Measurements from ENCODE around the gene KLHL41. TPM values are rescaled to one million over a fixed set of nuclear protein-coding genes. Genes with fewer than 3 reads are reported as not detected.

KLHL41 gene
- total RNA-seq, 2 experiments from 2014 or later = not detected

DNA sequence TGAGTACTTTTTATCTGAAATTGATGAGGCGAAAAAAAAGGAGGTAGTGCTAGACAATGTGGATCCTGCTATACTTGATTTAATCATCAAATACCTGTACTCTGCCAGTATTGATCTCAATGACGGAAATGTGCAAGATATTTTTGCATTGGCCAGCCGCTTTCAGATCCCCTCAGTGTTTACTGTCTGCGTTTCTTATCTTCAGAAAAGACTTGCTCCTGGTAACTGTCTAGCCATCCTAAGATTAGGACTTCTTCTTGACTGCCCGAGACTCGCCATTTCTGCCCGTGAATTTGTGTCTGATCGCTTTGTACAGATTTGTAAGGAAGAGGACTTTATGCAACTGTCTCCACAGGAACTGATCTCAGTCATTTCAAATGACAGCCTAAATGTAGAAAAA is 453 bp downstream of the KLHL41 start:
- TF ChIP-seq, protein P1, sequence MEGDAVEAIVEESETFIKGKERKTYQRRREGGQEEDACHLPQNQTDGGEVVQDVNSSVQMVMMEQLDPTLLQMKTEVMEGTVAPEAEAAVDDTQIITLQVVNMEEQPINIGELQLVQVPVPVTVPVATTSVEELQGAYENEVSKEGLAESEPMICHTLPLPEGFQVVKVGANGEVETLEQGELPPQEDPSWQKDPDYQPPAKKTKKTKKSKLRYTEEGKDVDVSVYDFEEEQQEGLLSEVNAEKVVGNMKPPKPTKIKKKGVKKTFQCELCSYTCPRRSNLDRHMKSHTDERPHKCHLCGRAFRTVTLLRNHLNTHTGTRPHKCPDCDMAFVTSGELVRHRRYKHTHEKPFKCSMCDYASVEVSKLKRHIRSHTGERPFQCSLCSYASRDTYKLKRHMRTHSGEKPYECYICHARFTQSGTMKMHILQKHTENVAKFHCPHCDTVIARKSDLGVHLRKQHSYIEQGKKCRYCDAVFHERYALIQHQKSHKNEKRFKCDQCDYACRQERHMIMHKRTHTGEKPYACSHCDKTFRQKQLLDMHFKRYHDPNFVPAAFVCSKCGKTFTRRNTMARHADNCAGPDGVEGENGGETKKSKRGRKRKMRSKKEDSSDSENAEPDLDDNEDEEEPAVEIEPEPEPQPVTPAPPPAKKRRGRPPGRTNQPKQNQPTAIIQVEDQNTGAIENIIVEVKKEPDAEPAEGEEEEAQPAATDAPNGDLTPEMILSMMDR (IDR thresholded peaks at IDR 0.05) = no peak
- H3K27ac ChIP-seq (ENCODE audit: low read depth in 1 of 2, low read length in 2 of 2) = no peak overlapping the region
- Mint-ChIP-seq H3K36me3 (ENCODE audit: low read depth) (no peaks in the 10 kb centered on the region), H3K4me1 (ENCODE audit: low read depth) (no peaks in the 10 kb centered on the region), H3K27me3 (no peaks in the 10 kb centered on the region), H3K27ac (no peak overlapping the region), H3K4me3 (no peak overlapping the region), H3K9me3 (no peaks in the 10 kb centered on the region)
- CTCF ChIA-PET = no interaction called here
- DNase-seq (no peak), ATAC-seq (ENCODE audit: poor library complexity) (no peak)
- no peak overlapping the region for H3K4me3 ChIP-seq (ENCODE audit: low read length)
- no peaks in the 10 kb centered on the region for H3K36me3 ChIP-seq (ENCODE audit: insufficient read depth, low read length)
- H3K9me3 ChIP-seq (ENCODE audit: control insufficient read depth in 1 of 2, insufficient read depth in 1 of 2, low read length in 2 of 2) = no peaks in the 10 kb centered on the region
- intact Hi-C loops (cut with DNase I, micrococcal nuclease) = no loop called here
- POLR2A ChIA-PET = no interaction called here
- no peaks in the 10 kb centered on the region for H3K27me3 ChIP-seq (ENCODE audit: control insufficient read depth in 1 of 2, insufficient read depth in 2 of 2, low read length in 2 of 2)
- no peaks in the 10 kb centered on the region for H3K4me1 ChIP-seq (ENCODE audit: insufficient read depth, low read length)

DNA sequence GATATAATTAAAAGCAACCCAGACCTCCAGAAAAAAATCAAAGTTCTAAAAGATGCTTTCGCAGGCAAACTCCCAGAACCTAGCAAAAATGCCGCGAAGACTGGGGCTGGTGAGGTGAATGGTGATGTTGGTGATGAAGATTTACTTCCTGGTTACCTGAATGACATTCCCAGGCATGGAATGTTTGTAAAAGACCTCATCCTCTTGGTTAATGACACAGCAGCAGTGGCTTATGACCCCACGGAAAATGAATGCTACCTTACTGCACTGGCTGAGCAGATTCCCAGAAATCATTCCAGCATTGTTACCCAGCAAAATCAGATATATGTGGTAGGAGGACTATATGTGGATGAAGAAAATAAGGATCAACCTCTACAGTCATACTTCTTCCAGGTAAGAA is 994 bp downstream of the KLHL41 start:
- ChIA-PET POLR2A (no interaction called here), CTCF (no interaction called here)
- Histone ChIP-seq H3K4me1 (ENCODE audit: insufficient read depth, low read length) (no peaks in the 10 kb centered on the region), H3K9me3 (ENCODE audit: control insufficient read depth in 1 of 2, insufficient read depth in 1 of 2, low read length in 2 of 2) (no peaks in the 10 kb centered on the region), H3K27ac (ENCODE audit: low read depth in 1 of 2, low read length in 2 of 2) (no peak overlapping the region), H3K4me3 (ENCODE audit: low read length) (no peak overlapping the region), H3K27me3 (ENCODE audit: control insufficient read depth in 1 of 2, insufficient read depth in 2 of 2, low read length in 2 of 2) (no peaks in the 10 kb centered on the region), H3K36me3 (ENCODE audit: insufficient read depth, low read length) (no peaks in the 10 kb centered on the region)
- intact Hi-C loops (cut with DNase I, micrococcal nuclease) = no loop called here
- DNase-seq = no peak
- no peak overlapping the region for H3K27ac Mint-ChIP-seq
- H3K4me3 Mint-ChIP-seq = no peak overlapping the region
- no peaks in the 10 kb centered on the region for H3K4me1 Mint-ChIP-seq (ENCODE audit: low read depth)
- no peaks in the 10 kb centered on the region for H3K9me3 Mint-ChIP-seq
- H3K36me3 Mint-ChIP-seq (ENCODE audit: low read depth) = no peaks in the 10 kb centered on the region
- no peaks in the 10 kb centered on the region for H3K27me3 Mint-ChIP-seq
- TF ChIP-seq, protein P1 (IDR thresholded peaks at IDR 0.05) = no peak
- ATAC-seq (ENCODE audit: poor library complexity) = no peak

DNA sequence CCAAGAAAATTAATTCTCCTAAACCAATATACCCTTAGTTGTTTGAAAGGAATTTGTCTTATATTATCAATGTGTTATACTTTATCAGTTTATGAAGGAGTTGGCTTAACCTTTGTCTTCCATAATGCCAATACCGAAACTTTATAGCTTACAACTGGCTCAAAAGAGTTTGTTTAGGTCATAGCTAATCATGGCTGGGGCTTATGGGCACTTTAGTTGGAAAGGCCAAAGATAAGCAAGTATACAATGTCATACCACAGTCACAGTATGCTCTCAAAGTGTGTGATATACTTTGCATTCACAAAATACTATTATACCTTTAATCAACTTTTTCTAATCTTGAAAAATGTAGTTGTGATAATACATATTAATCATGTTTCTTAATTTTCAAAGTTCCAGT is 2.3 kb downstream of the KLHL41 start:
- TF ChIP-seq, protein P1 (IDR thresholded peaks at IDR 0.05) = no peak
- POLR2A ChIA-PET = interaction anchor here (0.5 kb wide), 1 partner anchor 549 kb away, joined by 3 read pairs; no protein-coding TSS in a partner anchor
- Histone ChIP-seq H3K9me3 (ENCODE audit: control insufficient read depth in 1 of 2, insufficient read depth in 1 of 2, low read length in 2 of 2) (no peaks in the 10 kb centered on the region), H3K4me3 (ENCODE audit: low read length) (no peak overlapping the region), H3K36me3 (ENCODE audit: insufficient read depth, low read length) (no peaks in the 10 kb centered on the region), H3K27me3 (ENCODE audit: control insufficient read depth in 1 of 2, insufficient read depth in 2 of 2, low read length in 2 of 2) (no peaks in the 10 kb centered on the region), H3K4me1 (ENCODE audit: insufficient read depth, low read length) (no peaks in the 10 kb centered on the region), H3K27ac (ENCODE audit: low read depth in 1 of 2, low read length in 2 of 2) (no peak overlapping the region)
- Mint-ChIP-seq H3K4me3 (no peak overlapping the region), H3K4me1 (ENCODE audit: low read depth) (no peaks in the 10 kb centered on the region), H3K27me3 (no peaks in the 10 kb centered on the region), H3K9me3 (no peaks in the 10 kb centered on the region), H3K36me3 (ENCODE audit: low read depth) (no peaks in the 10 kb centered on the region), H3K27ac (no peak overlapping the region)
- intact Hi-C loops (cut with DNase I, micrococcal nuclease) = no loop called here
- DNase-seq (no peak), ATAC-seq (ENCODE audit: poor library complexity) (no peak)
- CTCF ChIA-PET = interaction anchor here (1.0 kb wide), 1 partner anchor 23 kb away, joined by 3 read pairs; no protein-coding TSS in a partner anchor
